Activated CD4-positive, alpha-beta T cell treated with anti-CD3 and anti-CD28 coated beads, Interleukin-2, amount 10 ng/mL, durations not matched to agents 24 days and 14 days (primary cell): ENCODE data around the gene NPC1. TPM values are rescaled to one million over a fixed set of nuclear protein-coding genes. Genes with fewer than 3 reads are reported as not detected.

ENCODE experiments used
- DNase-seq: peaks from one replicate; pipeline ENCODE4 v3.0.0; 2022
- H3K27ac Mint-ChIP-seq: one replicate; pipeline ENCODE4 v1.8.0; 2022; ENCODE audit warnings: mild to moderate bottlenecking, mixed read lengths
- H3K27me3 Mint-ChIP-seq: one replicate; pipeline ENCODE4 v1.8.0; 2022; ENCODE audit warnings: mixed read lengths
- H3K36me3 Mint-ChIP-seq: one replicate; pipeline ENCODE4 v1.8.0; 2022; ENCODE audit warnings: low read depth, mild to moderate bottlenecking, mixed read lengths
- H3K4me1 Mint-ChIP-seq: one replicate; pipeline ENCODE4 v1.8.0; 2021; ENCODE audit warnings: mixed read lengths
- H3K4me3 Mint-ChIP-seq: one replicate; pipeline ENCODE4 v1.8.0; 2022; ENCODE audit warnings: mild to moderate bottlenecking, moderate library complexity, mixed read lengths
- H3K9me3 Mint-ChIP-seq: one replicate; pipeline ENCODE4 v1.8.0; 2021; ENCODE audit warnings: mixed read lengths
- intact Hi-C: fragments of 100-400 bp; cut with micrococcal nuclease; formaldehyde crosslinking; loops from one replicate; pipeline ENCODE4 v1.15.1; 2023
- total RNA-seq: library from RNA; stranded (reverse); gene quantifications from 2 replicates; pipeline ENCODE4 v1.2.3, GENCODE V29; 2022

The NPC1 gene
- total RNA-seq, 1 donor from 2014 or later = 29.9 TPM

GRCh38 chr18:23541349-23542093 lies 44.8 kb downstream of the NPC1 start:
- H3K4me3 Mint-ChIP-seq = peak overlapping the region; percentile 84
- no peaks in the 10 kb centered on the region for H3K9me3 Mint-ChIP-seq
- peaks cover 38% of the 10 kb centered on the region for H3K4me1 Mint-ChIP-seq
- no peaks in the 10 kb centered on the region for H3K27me3 Mint-ChIP-seq
- H3K36me3 Mint-ChIP-seq = peaks cover 68% of the 10 kb centered on the region
- intact Hi-C loops = loop anchor here (1.0 to 2.0 kb wide), 2 partner anchors 21 to 46 kb away; no protein-coding TSS in a partner anchor
- no peak for DNase-seq
- H3K27ac Mint-ChIP-seq = peak overlapping the region; percentile 83

GRCh38 chr18:23540867-23541266 lies 45.4 kb downstream of the NPC1 start:
- Mint-ChIP-seq H3K27ac (peak overlapping the region; percentile 83), H3K4me3 (peak overlapping the region; percentile 84), H3K9me3 (no peaks in the 10 kb centered on the region), H3K4me1 (peaks cover 35% of the 10 kb centered on the region), H3K36me3 (peaks cover 71% of the 10 kb centered on the region), H3K27me3 (no peaks in the 10 kb centered on the region)
- DNase-seq = peak; percentile 83
- intact Hi-C loops = loop anchor here (1.0 to 2.0 kb wide), 2 partner anchors 22 to 46 kb away; no protein-coding TSS in a partner anchor

DNA sequence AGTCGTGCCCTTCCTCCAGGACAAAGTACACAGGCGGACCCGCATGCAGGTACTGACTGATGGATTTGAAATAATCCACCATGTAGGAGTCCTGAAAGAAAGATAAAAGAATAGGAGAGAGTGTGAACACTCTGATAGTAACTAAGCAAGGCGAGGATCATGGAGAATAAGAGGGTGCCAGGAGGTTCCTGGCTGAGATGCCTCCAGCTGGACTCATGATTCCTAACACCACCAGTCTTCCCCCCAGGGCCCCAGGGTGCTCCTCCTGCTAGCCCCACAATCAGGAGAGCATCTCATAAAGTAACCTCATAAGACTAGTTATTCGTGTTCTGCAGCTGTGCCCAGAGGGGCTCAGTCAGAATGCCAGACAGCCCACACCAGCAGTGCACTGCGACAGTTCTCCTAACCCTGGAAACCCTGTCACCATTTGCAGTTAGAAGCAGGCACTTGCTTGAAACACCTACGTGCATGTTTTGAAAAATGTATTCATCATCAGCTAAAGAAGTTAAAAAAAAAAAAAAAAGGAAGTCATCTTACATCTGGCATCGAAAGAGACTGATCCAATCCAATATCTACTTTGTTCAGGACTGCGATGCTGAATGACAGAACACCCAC lies 46.3 kb downstream of the NPC1 start:
- peaks cover 35% of the 10 kb centered on the region for H3K4me1 Mint-ChIP-seq
- intact Hi-C loops = loop anchor here (2.0 kb wide), 1 partner anchor 23 kb away; no protein-coding TSS in a partner anchor
- peak overlapping the region; percentile 84 for H3K4me3 Mint-ChIP-seq
- H3K27ac Mint-ChIP-seq = peak overlapping the region; percentile 49
- no peaks in the 10 kb centered on the region for H3K9me3 Mint-ChIP-seq
- no peak for DNase-seq
- H3K36me3 Mint-ChIP-seq = peaks cover 77% of the 10 kb centered on the region
- no peaks in the 10 kb centered on the region for H3K27me3 Mint-ChIP-seq

DNA sequence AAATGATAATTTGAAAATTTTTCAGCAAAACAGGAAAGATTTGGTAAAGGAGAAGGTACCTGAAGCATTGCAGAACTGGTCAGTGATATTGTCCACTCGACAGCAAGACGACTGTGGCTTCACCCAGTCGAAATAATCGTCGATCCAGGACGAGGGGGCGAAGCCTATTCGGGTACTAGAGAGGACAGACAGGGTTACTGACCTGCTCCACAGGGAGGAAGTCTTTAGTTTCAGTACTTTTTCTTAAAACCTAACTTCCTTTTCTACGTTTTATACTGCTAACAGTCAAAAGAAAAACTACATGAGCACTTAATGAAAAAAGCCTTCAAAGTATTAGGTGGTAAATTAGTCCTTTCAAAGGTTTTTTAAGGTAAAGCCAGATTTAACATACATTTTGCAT lies 47.0 kb downstream of the NPC1 start:
- Mint-ChIP-seq H3K36me3 (peaks cover 76% of the 10 kb centered on the region), H3K27ac (no peak overlapping the region), H3K27me3 (no peaks in the 10 kb centered on the region), H3K9me3 (no peaks in the 10 kb centered on the region), H3K4me1 (peaks cover 35% of the 10 kb centered on the region), H3K4me3 (peak overlapping the region; percentile 84)
- intact Hi-C loops = no loop called here
- no peak for DNase-seq

DNA sequence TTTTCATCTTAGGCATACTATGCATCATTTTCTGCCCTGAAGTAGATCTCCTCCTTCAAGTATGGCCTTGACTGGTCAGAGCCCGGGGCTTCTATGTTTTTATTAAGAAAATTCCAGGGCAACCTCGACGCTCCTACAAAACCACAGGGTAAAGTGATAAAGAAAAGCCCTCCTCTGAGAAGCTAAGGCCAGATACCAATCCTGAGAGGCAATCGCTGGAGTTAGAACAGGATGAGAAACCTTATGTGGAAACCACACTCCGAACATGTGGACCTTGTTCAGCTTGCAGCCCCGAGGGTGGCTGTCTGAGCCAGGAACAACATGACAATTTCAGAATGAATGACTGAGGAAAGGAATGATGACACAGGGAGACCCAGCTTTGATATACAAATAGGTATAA lies 47.4 kb downstream of the NPC1 start:
- Mint-ChIP-seq H3K4me1 (peaks cover 35% of the 10 kb centered on the region), H3K27ac (no peak overlapping the region), H3K27me3 (no peaks in the 10 kb centered on the region), H3K4me3 (no peak overlapping the region), H3K36me3 (peaks cover 73% of the 10 kb centered on the region), H3K9me3 (no peaks in the 10 kb centered on the region)
- no peak for DNase-seq
- intact Hi-C loops = no loop called here

GRCh38 chr18:23538001-23538400 lies 48.3 kb downstream of the NPC1 start:
- no peak for DNase-seq
- H3K4me1 Mint-ChIP-seq = peaks cover 35% of the 10 kb centered on the region
- no peaks in the 10 kb centered on the region for H3K9me3 Mint-ChIP-seq
- peaks cover 74% of the 10 kb centered on the region for H3K36me3 Mint-ChIP-seq
- intact Hi-C loops = no loop called here
- H3K27me3 Mint-ChIP-seq = no peaks in the 10 kb centered on the region
- no peak overlapping the region for H3K4me3 Mint-ChIP-seq
- no peak overlapping the region for H3K27ac Mint-ChIP-seq

DNA sequence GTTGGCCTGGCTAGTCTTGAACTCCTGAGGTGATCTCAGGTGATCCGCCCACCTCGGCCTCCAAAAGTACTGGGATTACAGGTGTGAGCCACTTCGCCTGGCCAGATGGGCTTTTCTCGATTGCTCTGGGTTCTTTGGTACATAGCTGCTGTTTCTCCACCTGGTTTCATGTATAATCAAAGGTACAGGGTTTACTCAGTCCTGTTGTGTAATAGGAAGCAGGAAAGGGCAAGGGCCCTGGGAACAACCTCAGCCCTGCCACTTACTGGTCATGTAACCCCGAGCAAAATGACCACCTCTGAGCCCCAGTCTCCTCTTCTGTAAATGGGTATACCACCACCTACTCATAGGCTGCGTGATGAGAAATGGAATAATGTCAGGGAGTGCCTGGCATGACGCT lies 49.0 kb downstream of the NPC1 start:
- intact Hi-C loops = no loop called here
- H3K27me3 Mint-ChIP-seq = no peaks in the 10 kb centered on the region
- no peak overlapping the region for H3K27ac Mint-ChIP-seq
- H3K36me3 Mint-ChIP-seq = peaks cover 74% of the 10 kb centered on the region
- H3K4me3 Mint-ChIP-seq = no peak overlapping the region
- no peak for DNase-seq
- peaks cover 28% of the 10 kb centered on the region for H3K4me1 Mint-ChIP-seq
- no peaks in the 10 kb centered on the region for H3K9me3 Mint-ChIP-seq

DNA sequence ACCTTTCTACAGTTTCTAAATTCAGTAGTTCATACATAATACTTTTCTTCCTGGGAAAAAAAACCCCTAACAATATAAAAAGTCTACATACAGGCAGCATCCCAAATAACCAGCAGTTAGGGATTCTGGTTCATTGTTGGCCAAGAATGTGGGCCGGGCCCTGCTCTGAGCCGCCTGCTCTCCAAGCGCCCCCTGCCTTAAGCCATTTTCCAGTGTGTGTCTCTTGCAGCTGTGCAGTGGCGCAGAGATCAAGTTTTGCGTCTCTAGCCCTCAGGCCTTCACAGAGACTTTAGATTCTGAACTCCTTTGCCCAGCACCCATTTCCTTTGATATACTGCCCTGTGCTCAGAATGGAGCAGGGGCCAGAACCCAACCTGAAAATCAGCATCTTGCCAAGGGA lies 50.1 kb downstream of the NPC1 start:
- H3K4me1 Mint-ChIP-seq = peaks cover 20% of the 10 kb centered on the region
- no peak overlapping the region for H3K4me3 Mint-ChIP-seq
- no peak overlapping the region for H3K27ac Mint-ChIP-seq
- peaks cover 73% of the 10 kb centered on the region for H3K36me3 Mint-ChIP-seq
- no peaks in the 10 kb centered on the region for H3K27me3 Mint-ChIP-seq
- intact Hi-C loops = no loop called here
- no peak for DNase-seq
- no peaks in the 10 kb centered on the region for H3K9me3 Mint-ChIP-seq

DNA sequence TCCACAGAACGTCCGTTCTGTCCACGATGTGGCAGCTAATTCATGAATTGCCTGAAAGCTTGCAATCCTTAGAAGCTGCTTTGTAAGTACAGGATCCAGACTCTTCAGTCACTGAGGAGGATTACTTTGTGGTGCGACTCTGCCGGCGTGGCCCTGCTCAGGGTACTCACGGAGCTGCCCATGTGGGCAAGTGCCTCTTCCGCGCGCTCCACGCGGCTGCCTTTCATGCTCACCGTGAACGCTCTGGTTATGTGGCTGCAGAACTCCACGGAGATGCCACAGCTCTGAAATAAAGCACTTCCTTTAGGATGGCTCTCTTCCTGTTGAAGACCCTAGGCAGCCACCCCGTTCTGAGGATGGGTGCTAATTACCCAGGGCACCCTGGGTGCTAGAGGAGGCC lies 52.0 kb downstream of the NPC1 start:
- Mint-ChIP-seq H3K27me3 (no peaks in the 10 kb centered on the region), H3K4me3 (no peak overlapping the region), H3K9me3 (no peaks in the 10 kb centered on the region), H3K4me1 (peaks cover 7% of the 10 kb centered on the region), H3K27ac (no peak overlapping the region), H3K36me3 (peaks cover 73% of the 10 kb centered on the region)
- no peak for DNase-seq
- intact Hi-C loops = no loop called here

GRCh38 chr18:23532848-23533247 lies 53.5 kb downstream of the NPC1 start:
- peaks cover 69% of the 10 kb centered on the region for H3K36me3 Mint-ChIP-seq
- no peak overlapping the region for H3K4me3 Mint-ChIP-seq
- H3K9me3 Mint-ChIP-seq = no peaks in the 10 kb centered on the region
- intact Hi-C loops = no loop called here
- no peak overlapping the region for H3K27ac Mint-ChIP-seq
- H3K4me1 Mint-ChIP-seq = peaks cover 4% of the 10 kb centered on the region
- DNase-seq = no peak
- H3K27me3 Mint-ChIP-seq = no peaks in the 10 kb centered on the region

- intact Hi-C loops = no loop called here
- H3K27me3 Mint-ChIP-seq = no peaks in the 10 kb centered on the region
- peaks cover 4% of the 10 kb centered on the region for H3K4me1 Mint-ChIP-seq
- H3K36me3 Mint-ChIP-seq = peaks cover 68% of the 10 kb centered on the region
- H3K27ac Mint-ChIP-seq = no peak overlapping the region
- H3K9me3 Mint-ChIP-seq = no peaks in the 10 kb centered on the region
- no peak overlapping the region for H3K4me3 Mint-ChIP-seq
- DNase-seq = no peak
Measured at GRCh38 chr18:23531912-23532311, 54.4 kb downstream of the NPC1 start.

DNA sequence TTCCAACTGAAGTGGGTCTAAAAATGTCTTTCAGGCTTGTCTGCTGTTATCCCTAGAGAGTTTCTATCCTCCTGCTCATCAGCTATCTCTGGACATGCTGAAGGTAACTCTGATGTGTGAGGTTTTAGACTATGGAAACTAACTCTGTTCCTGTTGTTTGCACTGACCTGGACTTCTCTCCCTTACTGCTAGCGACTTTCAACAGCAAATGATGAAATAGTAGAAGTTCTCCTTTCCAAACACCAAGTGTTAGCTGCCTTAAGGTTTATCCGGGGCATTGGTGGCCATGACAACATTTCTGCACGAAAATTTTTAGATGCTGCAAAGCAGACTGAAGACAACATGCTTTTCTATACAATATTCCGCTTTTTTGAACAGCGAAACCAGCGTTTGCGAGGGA lies 56.1 kb downstream of the NPC1 start:
- H3K4me3 Mint-ChIP-seq = no peak overlapping the region
- H3K9me3 Mint-ChIP-seq = no peaks in the 10 kb centered on the region
- intact Hi-C loops = no loop called here
- peaks cover 71% of the 10 kb centered on the region for H3K36me3 Mint-ChIP-seq
- H3K27me3 Mint-ChIP-seq = no peaks in the 10 kb centered on the region
- no peak overlapping the region for H3K27ac Mint-ChIP-seq
- no peak for DNase-seq
- H3K4me1 Mint-ChIP-seq = peaks cover 4% of the 10 kb centered on the region

DNA sequence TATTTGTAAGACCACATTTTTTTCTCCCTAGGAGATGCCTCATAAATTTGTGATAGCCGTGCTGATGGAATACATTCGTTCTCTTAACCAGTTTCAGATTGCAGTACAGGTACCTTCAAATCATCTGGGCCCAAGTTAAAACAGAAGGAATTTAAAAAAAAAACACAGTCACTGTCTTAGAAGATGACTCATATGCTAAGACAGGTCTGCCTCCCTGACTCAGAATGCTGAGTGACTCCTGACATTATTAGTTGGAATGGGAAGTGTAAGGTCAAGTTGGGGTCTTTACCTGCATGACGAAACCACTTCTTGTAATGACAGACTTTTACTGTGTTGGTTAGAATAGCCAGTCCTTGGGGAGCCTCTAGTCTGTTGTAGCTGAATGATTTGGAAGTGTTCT lies 56.7 kb downstream of the NPC1 start:
- no peaks in the 10 kb centered on the region for H3K9me3 Mint-ChIP-seq
- peaks cover 68% of the 10 kb centered on the region for H3K36me3 Mint-ChIP-seq
- peak overlapping the region; percentile 48 for H3K27ac Mint-ChIP-seq
- H3K4me1 Mint-ChIP-seq = peaks cover 4% of the 10 kb centered on the region
- intact Hi-C loops = no loop called here
- no peaks in the 10 kb centered on the region for H3K27me3 Mint-ChIP-seq
- H3K4me3 Mint-ChIP-seq = no peak overlapping the region
- DNase-seq = no peak

- Mint-ChIP-seq H3K27me3 (no peaks in the 10 kb centered on the region), H3K36me3 (peaks cover 70% of the 10 kb centered on the region), H3K4me1 (peaks cover 5% of the 10 kb centered on the region), H3K4me3 (no peak overlapping the region), H3K27ac (peak overlapping the region; percentile 48), H3K9me3 (no peaks in the 10 kb centered on the region)
- DNase-seq = no peak
- intact Hi-C loops = no loop called here
Measured at GRCh38 chr18:23528580-23529472, 57.5 kb downstream of the NPC1 start.
